Measurements from ENCODE around the gene SLAMF9.

Gene SLAMF9

GRCh38 chr1:159916242-159917051 is 37.6 kb downstream of the SLAMF9 start:
- no peak overlapping the region for H3K4me3 ChIP-seq (ENCODE audit: low read depth, low read length)
- TF ChIP-seq CTCF (IDR thresholded peaks at IDR 0.05; ENCODE audit: low read depth, low read length) = no peak
- in situ Hi-C loops (cut with HindIII; ENCODE audit: low sequenced_read_pairs) = no loop called here
- peak; percentile 67 for DNase-seq (ENCODE audit: low read depth, low spot score)

GRCh38 chr1:159915571-159916241 is 38.3 kb downstream of the SLAMF9 start:
- no peak for DNase-seq (ENCODE audit: low read depth, low spot score)
- TF ChIP-seq CTCF (IDR thresholded peaks at IDR 0.05; ENCODE audit: low read depth, low read length) = no peak
- H3K4me3 ChIP-seq (ENCODE audit: low read depth, low read length) = no peak overlapping the region
- in situ Hi-C loops (cut with HindIII; ENCODE audit: low sequenced_read_pairs) = no loop called here

GRCh38 chr1:159914252-159915018 is 39.6 kb downstream of the SLAMF9 start:
- DNase-seq (ENCODE audit: low read depth, low spot score) = no peak
- in situ Hi-C loops (cut with HindIII; ENCODE audit: low sequenced_read_pairs) = no loop called here
- H3K4me3 ChIP-seq (ENCODE audit: low read depth, low read length) = no peak overlapping the region
- no peak for TF ChIP-seq CTCF (IDR thresholded peaks at IDR 0.05; ENCODE audit: low read depth, low read length)

- TF ChIP-seq CTCF (IDR thresholded peaks at IDR 0.05; ENCODE audit: low read depth, low read length) = no peak
- no peak overlapping the region for H3K4me3 ChIP-seq (ENCODE audit: low read depth, low read length)
- no peak for DNase-seq (ENCODE audit: low read depth, low spot score)
- in situ Hi-C loops (cut with HindIII; ENCODE audit: low sequenced_read_pairs) = no loop called here
Observed at GRCh38 chr1:159913451-159914192, 40.4 kb downstream of the SLAMF9 start.

GRCh38 chr1:159911326-159912070 is 42.5 kb downstream of the SLAMF9 start:
- DNase-seq (ENCODE audit: low read depth, low spot score) = no peak
- no peak overlapping the region for H3K4me3 ChIP-seq (ENCODE audit: low read depth, low read length)
- no peak for TF ChIP-seq CTCF (IDR thresholded peaks at IDR 0.05; ENCODE audit: low read depth, low read length)
- in situ Hi-C loops (cut with HindIII; ENCODE audit: low sequenced_read_pairs) = no loop called here
